Esophagus squamous epithelium (tissue), 5 donors: ENCODE measurements around the gene LONP2. TPM values are rescaled to one million over a fixed set of nuclear protein-coding genes. Genes with fewer than 3 reads are reported as not detected.

Experiments
- DNase-seq: peaks from one replicate; lab custom pipeline; 2025; lab: John Stamatoyannopoulos, UW
- H3K27ac ChIP-seq, 4 donors: fragments of 200-600 bp; sonication (generic); one replicate each; pipeline ENCODE4 v1.5.1; 2016 to 2019; ENCODE audit warnings: mild to moderate bottlenecking in 1 of 4
- H3K27me3 ChIP-seq, 4 donors: fragments of 200-600 bp; sonication (generic); 1 replicate in 3 of 4; 2 replicates in 1 of 4; pipeline versions ENCODE4 v1.5.1 to v1.6.0; 2017 to 2021; ENCODE audit warnings: antibody characterized with exemption in 1 of 4
- H3K36me3 ChIP-seq, 3 donors: fragments of 200-600 bp; sonication (generic); one replicate each; pipeline ENCODE4 v1.5.1; 2016 to 2019
- H3K4me1 ChIP-seq, 3 donors: fragments of 200-600 bp; sonication (generic); one replicate each; pipeline ENCODE4 v1.5.1; 2017 to 2019
- H3K4me3 ChIP-seq, 4 donors: fragments of 200-600 bp; sonication (generic); 1 replicate in 3 of 4; 2 replicates in 1 of 4; pipeline ENCODE4 v1.5.1; 2016 to 2019; ENCODE audit warnings: mild to moderate bottlenecking in 2 of 4, moderate library complexity in 1 of 4
- H3K9me3 ChIP-seq, 3 donors: fragments of 200-600 bp; sonication (generic); one replicate each; pipeline ENCODE4 v1.5.1; 2016 to 2019
- POLR2A ChIP-seq, 4 donors: fragments of 450-650 bp; IDR thresholded peaks; one replicate each; pipeline ENCODE4 v1.6.1; 2017; ENCODE audit warnings: antibody characterized with exemption in 4 of 4, mild to moderate bottlenecking in 4 of 4, moderate library complexity in 3 of 4
- WGBS, 2 donors: methylation state at CpG; one replicate each; pipeline ENCODE4 v1.1.5; 2018; 5-methylcytosine and 5-hydroxymethylcytosine counted together
- intact Hi-C: fragments of 100-400 bp; cut with DNase I; formaldehyde crosslinking; loops from one replicate; pipeline ENCODE4 v1.15.0; 2022
- total RNA-seq, 4 donors: library from RNA; depleted of rRNA; stranded (reverse); fragments of >200 nt; gene quantifications; one replicate each; pipeline ENCODE4 v1.1.0, GENCODE V29; 2016
- TF ChIP-seq, protein P1 (sequence below), 6 experiments: fragments of 450-650 bp in 4 of 6; fragments of 200-600 bp in 2 of 6; sonication (generic) in 2 of 6; IDR thresholded peaks; one replicate each; pipeline ENCODE4 v1.5.1; 2016 to 2019; ENCODE audit warnings: antibody characterized with exemption in 6 of 6, mild to moderate bottlenecking in 4 of 6, moderate library complexity in 4 of 6
- donor health status: DM: yes; HTN: yes; CAD: no.

Gene LONP2
- total RNA-seq, 4 donors from 2014 or later = 30.9 to 57.2 (median 40.3) TPM

DNA sequence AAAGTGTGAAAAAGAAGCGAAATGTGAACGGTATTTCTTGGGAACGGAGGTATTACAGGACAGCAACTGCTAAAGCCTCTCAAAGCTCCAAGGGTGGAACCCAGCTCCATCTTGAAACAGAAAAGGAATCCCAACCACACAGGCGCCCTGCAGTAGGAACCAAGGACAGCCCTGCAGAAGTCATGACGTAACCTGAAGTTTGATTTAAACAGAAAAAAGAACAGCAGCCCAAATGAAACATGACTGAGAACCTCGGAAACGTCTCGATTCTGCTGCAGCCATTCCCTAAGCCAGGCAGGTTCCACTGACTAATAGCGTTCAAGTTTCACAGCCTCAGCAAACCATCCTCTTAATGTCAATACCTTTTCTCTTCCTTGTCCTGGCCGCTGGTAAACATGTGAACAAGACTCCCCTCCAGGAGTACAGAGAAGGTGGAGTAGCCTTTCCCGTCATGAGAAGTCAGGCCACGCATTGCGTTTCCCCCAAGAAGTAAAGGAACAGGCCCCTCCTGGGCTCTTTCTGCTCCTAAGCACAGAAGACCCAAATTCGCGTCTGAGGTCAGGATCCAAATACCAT lies 121.0 kb downstream of the LONP2 start:
- H3K36me3 ChIP-seq = peaks cover 0 to 13% (median 0%) of the 10 kb centered on the region in 3 donors
- DNase-seq = no peak
- 33 to 39% methylated on average over 10 to 15 of the region's 15 CpGs for WGBS, 2 donors
- no peaks in the 10 kb centered on the region for H3K9me3 ChIP-seq
- TF ChIP-seq, protein P1, sequence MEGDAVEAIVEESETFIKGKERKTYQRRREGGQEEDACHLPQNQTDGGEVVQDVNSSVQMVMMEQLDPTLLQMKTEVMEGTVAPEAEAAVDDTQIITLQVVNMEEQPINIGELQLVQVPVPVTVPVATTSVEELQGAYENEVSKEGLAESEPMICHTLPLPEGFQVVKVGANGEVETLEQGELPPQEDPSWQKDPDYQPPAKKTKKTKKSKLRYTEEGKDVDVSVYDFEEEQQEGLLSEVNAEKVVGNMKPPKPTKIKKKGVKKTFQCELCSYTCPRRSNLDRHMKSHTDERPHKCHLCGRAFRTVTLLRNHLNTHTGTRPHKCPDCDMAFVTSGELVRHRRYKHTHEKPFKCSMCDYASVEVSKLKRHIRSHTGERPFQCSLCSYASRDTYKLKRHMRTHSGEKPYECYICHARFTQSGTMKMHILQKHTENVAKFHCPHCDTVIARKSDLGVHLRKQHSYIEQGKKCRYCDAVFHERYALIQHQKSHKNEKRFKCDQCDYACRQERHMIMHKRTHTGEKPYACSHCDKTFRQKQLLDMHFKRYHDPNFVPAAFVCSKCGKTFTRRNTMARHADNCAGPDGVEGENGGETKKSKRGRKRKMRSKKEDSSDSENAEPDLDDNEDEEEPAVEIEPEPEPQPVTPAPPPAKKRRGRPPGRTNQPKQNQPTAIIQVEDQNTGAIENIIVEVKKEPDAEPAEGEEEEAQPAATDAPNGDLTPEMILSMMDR (IDR thresholded peaks at IDR 0.05) = no peak
- TF ChIP-seq POLR2A (IDR thresholded peaks at IDR 0.05) = no peak
- no peaks in the 10 kb centered on the region for H3K27me3 ChIP-seq
- peak overlapping the region; percentile 93 to 96 (median 94) for H3K27ac ChIP-seq
- H3K4me1 ChIP-seq = peaks cover 6 to 70% (median 26%) of the 10 kb centered on the region in 3 donors
- intact Hi-C loops = no loop called here
- H3K4me3 ChIP-seq = peak overlapping the region; percentile 47 to 83 (median 63)

DNA sequence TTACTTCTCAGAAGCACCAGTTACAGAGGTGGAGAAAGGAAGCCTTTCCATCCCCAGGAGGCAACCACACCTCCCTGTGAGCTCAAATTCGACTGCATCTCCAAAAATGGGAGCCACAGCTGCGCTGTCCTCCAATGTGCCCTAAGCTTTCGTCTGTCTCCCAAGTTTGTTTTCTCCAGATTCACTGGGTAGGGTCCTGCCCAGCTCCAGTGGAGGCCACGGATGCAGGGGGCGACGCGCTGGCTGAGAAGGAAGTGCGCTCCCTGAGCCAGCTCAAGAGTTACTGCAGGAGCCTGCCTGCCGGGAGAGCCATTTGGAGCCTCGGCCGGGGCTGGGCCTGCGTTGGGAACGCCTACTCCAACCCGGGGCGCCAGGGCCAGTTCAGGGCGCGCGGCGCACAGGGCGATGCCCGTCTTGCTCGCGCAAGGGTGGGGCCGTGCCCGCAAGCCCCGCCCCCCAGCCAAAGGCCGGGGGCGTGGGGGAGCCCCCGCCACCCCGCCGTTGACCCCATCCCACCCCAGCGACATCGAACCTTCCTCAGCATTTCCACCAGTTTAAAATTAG lies 121.6 kb downstream of the LONP2 start:
- peak in 3 of 4 donors; percentile 86 to 92 (median 91) for TF ChIP-seq POLR2A (IDR thresholded peaks at IDR 0.05)
- TF ChIP-seq, protein P1 (IDR thresholded peaks at IDR 0.05) = no peak
- intact Hi-C loops = no loop called here
- no peaks in the 10 kb centered on the region for H3K9me3 ChIP-seq
- peak overlapping the region; percentile 47 to 83 (median 63) for H3K4me3 ChIP-seq
- peaks cover 6 to 76% (median 30%) of the 10 kb centered on the region in 3 donors for H3K4me1 ChIP-seq
- peaks cover 0 to 13% (median 0%) of the 10 kb centered on the region in 3 donors for H3K36me3 ChIP-seq
- DNase-seq = peak; percentile 32
- peak overlapping the region; percentile 93 to 96 (median 94) for H3K27ac ChIP-seq
- H3K27me3 ChIP-seq = no peaks in the 10 kb centered on the region
- WGBS, 2 donors = 6 to 7% methylated on average over 3 to 7 of the region's 33 CpGs

DNA sequence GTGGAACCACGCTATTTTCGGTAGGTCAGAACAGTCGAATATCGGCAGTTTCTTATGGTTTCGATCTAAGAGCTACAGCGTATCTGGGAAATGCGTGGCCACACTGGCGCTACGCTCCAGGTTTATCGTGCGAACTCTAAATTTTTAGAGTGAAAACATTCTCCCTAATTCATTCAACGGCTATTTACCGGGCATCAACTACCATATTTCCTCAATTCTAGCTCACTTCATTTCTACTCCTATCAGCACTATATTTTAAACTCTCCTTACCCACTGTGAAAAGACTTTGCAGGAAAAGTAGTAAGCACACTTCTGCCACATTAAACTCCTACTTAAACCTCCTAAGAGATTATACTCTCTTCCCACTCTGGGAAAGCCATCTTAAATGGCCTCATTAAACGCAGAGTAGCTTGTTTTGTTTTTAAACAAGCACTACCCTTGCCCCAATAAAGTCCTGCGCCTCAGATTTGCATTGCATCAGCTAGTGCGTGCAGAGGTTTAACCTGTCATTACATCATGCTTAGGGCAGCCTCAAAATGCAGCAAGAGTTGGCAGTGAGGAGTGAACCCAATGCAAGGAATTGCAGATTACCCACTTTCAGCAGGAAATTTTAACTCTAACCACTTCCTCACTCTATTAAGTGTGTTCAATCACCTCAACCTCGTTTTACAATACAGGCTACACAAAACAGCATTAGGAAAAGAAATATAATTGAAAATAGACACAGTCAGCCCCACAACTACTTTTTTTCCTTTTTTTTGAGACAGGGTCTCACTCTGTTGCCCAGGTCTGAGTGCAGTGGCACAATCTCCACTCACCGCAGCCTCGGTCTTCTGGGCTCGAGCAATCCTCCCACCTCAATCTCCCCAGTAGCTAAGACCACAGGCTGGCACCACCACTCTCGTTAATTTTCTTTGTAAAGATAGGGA lies 122.3 kb downstream of the LONP2 start:
- Histone ChIP-seq H3K9me3 (no peaks in the 10 kb centered on the region), H3K4me3 (peak overlapping the region; percentile 47 to 83 (median 63)), H3K36me3 (peaks cover 0 to 9% (median 0%) of the 10 kb centered on the region in 3 donors), H3K27me3 (no peaks in the 10 kb centered on the region), H3K4me1 (peaks cover 6 to 81% (median 30%) of the 10 kb centered on the region in 3 donors), H3K27ac (peak overlapping the region; percentile 93 to 96 (median 94))
- TF ChIP-seq, protein P1 (IDR thresholded peaks at IDR 0.05) = no peak
- no peak for TF ChIP-seq POLR2A (IDR thresholded peaks at IDR 0.05)
- no peak for DNase-seq
- 16 to 18% methylated on average over 20 to 21 of the region's 21 CpGs for WGBS, 2 donors
- intact Hi-C loops = no loop called here

DNA sequence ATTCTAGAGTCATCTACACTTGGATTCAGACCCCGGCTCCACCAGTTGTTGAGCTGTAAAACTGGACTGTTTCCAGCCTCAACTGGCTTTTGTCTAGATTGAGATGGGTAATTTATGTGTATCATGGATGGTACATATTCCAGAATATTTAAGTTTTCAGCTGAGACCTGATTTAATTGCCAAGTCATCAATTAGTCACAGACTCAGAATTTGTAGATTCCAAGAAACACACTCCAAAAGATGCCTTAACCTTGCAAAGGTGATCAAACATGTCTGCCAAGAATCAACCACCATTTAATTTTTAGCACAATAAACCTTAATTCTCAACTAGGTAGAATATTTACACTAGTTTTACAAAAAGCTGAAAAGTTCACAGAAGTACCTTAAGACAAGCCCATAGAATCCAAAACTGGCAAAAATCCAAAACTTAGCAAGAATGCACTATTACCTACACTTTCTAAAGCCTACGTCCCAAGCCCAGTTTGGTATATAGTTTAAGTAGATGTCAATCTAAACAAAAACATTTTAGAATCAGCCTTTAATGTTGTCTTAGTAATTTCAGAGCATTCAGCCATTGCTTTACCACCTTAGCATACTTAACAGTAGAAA lies 123.4 kb downstream of the LONP2 start:
- WGBS, 2 donors = 25 to 34% methylated on average over 2 of the region's 2 CpGs
- H3K4me3 ChIP-seq = no peak overlapping the region
- TF ChIP-seq POLR2A (IDR thresholded peaks at IDR 0.05) = no peak
- TF ChIP-seq, protein P1 (IDR thresholded peaks at IDR 0.05) = no peak
- H3K4me1 ChIP-seq = peaks cover 6 to 89% (median 30%) of the 10 kb centered on the region in 3 donors
- H3K9me3 ChIP-seq = no peaks in the 10 kb centered on the region
- intact Hi-C loops = no loop called here
- DNase-seq = no peak
- H3K36me3 ChIP-seq = no peaks in the 10 kb centered on the region
- no peaks in the 10 kb centered on the region for H3K27me3 ChIP-seq
- peak overlapping the region in 2 of 4 donors; percentile 93 to 96 for H3K27ac ChIP-seq
